ENCODE data around the gene SLC35A2. TPM values are rescaled to one million over a fixed set of nuclear protein-coding genes. Genes with fewer than 3 reads are reported as not detected.

Gene SLC35A2
- 10.5 TPM for total RNA-seq
- polyA plus RNA-seq: 18.9 TPM

DNA sequence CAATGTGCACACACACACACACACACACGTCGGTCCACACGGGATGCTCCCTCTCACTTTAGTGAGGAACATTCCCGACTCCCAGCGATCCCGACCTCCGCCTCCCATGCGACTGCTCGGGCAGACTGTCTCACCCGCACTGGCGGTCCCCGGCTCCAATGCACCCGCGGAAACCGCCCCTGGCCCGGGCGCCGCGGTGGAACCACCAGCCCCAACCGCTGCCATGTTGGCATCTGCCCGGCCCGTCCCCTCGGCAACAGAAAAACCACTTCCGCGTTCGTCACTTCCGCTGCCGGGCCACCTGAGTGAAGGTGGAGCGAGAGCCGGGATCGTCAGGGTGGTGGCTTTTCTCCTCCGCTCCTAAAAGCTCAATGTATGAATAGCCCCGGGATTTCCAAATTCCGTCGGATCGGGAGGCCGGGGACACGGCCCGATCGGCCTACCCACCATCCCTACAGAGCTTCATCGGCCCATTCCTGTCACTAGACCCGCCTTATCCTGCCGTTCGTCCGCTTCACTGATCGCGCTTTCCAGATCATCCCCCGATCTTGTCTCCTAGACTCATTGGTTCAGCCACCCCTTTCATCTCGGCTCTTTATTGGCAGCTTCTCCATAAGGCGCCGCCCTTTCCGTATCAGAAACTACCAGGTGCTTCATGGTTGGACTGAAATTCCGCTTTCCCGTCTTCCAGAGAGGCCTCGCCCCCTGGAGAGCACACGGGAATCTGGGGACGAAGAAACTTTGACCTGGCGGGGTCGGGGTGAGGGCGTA lies at the start of gene SLC35A2:
TSS of gene SLC35A2 (minus strand) at position 235 of the 771 bp plus-strand sequence. CDS start at position 225, 10 bp downstream.
- peak within 1 kb of the TSS; percentile 50 for H3K4me3 ChIP-seq (ENCODE audit: low read depth, low read length)
- no peaks in the 10 kb centered on the region for H3K4me1 ChIP-seq (ENCODE audit: insufficient read depth)
- WGBS: under 1% methylated on average over 60 of the region's 60 CpGs
- DNase-seq (ENCODE audit: extremely low spot score): peak; percentile 40
- H3K36me3 ChIP-seq (ENCODE audit: insufficient read depth): no peaks in the 10 kb centered on the region
- peak within 1 kb of the TSS; percentile 57 for H3K27ac ChIP-seq (ENCODE audit: low read depth)

GRCh38 chrX:48960291-48960690 lies 48.8 kb upstream of the SLC35A2 start:
- Histone ChIP-seq H3K4me1 (ENCODE audit: insufficient read depth) (no peaks in the 10 kb centered on the region), H3K27ac (ENCODE audit: low read depth) (no peak overlapping the region), H3K36me3 (ENCODE audit: insufficient read depth) (no peaks in the 10 kb centered on the region), H3K4me3 (ENCODE audit: low read depth, low read length) (no peak overlapping the region)
- no peak for DNase-seq (ENCODE audit: extremely low spot score)
- 89% methylated on average over 2 of the region's 2 CpGs for WGBS

DNA sequence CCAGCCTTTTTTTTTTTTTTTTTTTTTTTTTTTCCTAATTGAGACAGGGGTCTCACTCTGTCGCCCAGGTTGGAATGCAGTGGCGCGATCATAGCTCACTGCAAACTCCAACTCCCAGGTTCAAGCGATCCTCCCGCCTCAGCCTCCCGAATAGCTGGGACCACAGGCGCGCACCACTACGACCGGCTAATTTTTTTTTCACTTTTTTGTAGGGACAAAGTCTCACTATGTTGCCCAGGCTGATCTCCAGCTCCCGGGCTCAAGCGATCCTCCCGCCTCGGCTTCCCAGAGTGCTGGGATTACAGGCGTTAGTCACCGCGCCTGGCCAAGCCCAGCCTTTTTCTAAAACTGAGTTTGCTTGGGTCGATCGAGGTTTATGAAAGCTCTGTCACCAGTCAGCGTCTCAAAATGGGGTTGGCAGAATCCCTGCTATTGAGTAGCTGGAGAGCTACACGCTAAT lies 47.2 kb upstream of the SLC35A2 start:
- peak overlapping the region; percentile 7 for H3K4me3 ChIP-seq (ENCODE audit: low read depth, low read length)
- no peaks in the 10 kb centered on the region for H3K36me3 ChIP-seq (ENCODE audit: insufficient read depth)
- no peak for DNase-seq (ENCODE audit: extremely low spot score)
- peak overlapping the region; percentile 71 for H3K27ac ChIP-seq (ENCODE audit: low read depth)
- under 1% methylated on average over 21 of the region's 21 CpGs for WGBS
- H3K4me1 ChIP-seq (ENCODE audit: insufficient read depth): no peaks in the 10 kb centered on the region

DNA sequence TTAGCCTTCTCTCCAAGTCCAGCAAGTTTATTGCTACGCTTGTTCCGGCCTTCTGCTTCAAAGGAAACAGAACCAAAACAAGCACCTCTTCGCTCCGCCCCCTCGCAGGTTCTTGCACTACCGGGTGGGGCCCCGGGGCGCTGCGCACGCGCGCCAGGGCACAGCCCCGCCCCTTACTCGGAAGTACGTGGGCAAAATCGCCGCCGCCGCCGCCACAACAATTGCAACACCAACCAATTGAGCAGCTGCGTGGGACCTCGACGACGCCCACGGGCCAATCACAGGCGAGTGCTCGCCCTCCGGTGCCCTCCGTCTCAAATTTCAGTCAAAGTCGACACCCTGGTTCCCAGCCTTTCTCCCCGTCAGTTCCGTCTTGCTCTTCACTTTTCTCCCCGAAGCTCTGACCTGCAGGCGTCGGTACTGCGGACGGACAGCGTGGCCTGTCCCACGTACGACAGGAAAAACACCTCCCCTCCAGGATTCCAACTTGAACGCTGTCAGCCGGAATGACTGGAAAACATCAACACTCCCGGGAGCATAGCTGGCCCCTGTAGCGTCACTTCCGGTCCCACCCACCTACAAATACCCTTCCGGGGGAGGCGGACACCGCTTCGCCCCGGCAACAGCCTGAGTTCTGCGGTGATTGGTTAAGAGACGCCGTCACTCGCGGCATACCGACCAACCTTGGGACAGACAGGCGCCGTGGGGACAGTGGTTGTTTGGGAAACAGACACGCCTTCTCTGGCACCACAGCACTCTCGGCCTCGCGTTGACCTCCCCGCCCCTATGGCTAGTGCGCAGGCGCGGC lies 46.6 kb upstream of the SLC35A2 start:
- under 1% methylated on average over 63 of the region's 66 CpGs for WGBS
- peak overlapping the region; percentile 88 for H3K4me3 ChIP-seq (ENCODE audit: low read depth, low read length)
- no peaks in the 10 kb centered on the region for H3K4me1 ChIP-seq (ENCODE audit: insufficient read depth)
- H3K27ac ChIP-seq (ENCODE audit: low read depth): peak overlapping the region; percentile 89
- DNase-seq (ENCODE audit: extremely low spot score): peak; percentile 93
- H3K36me3 ChIP-seq (ENCODE audit: insufficient read depth): no peaks in the 10 kb centered on the region

GRCh38 chrX:48957477-48957826 lies 46.0 kb upstream of the SLC35A2 start, which contains the start of gene OTUD5:
OTUD5 (minus strand) TSS chrX:48957607; CDS start chrX:48957570, 37 bp downstream.
- DNase-seq (ENCODE audit: extremely low spot score): no peak
- no peaks in the 10 kb centered on the region for H3K4me1 ChIP-seq (ENCODE audit: insufficient read depth)
- peak within 1 kb of the TSS; percentile 89 for H3K27ac ChIP-seq (ENCODE audit: low read depth)
- peak within 1 kb of the TSS; percentile 88 for H3K4me3 ChIP-seq (ENCODE audit: low read depth, low read length)
- WGBS: 1% methylated on average over 50 of the region's 53 CpGs
- no peaks in the 10 kb centered on the region for H3K36me3 ChIP-seq (ENCODE audit: insufficient read depth)

DNA sequence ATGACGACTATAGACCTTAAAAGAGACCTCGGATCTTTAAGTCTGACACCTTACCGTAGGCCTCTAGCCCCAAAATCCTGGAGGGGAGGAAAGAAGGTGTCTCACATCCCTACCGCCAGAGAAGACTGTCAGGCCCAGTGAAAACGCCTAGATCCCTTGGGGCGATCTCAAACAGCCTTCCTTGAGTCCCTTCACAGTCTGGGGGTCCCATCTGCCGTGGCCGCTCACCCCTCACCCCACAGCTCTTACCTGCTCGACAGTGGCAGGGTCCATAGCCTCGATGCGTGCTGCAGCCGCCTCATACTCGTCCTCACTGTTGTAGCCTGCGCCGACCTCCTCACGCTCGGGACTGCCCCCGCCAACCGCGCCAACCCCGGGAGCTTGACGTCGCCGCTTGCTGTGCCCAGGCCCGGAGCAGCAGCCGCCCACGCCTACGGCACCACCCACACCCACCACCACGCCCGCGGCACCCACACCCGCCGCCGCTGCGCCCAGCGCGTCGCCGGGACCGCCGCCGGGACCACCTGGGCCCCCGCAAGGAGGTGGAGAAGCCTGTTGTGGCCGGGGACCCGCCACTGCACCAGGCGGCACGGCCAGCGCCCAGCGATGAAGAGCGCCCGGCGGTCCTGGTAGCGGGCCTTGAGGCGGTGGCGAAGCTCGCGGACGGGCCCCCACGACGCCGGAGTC lies 45.4 kb upstream of the SLC35A2 start:
- H3K4me3 ChIP-seq (ENCODE audit: low read depth, low read length): peak overlapping the region; percentile 88
- H3K4me1 ChIP-seq (ENCODE audit: insufficient read depth): no peaks in the 10 kb centered on the region
- H3K27ac ChIP-seq (ENCODE audit: low read depth): peak overlapping the region; percentile 88
- DNase-seq (ENCODE audit: extremely low spot score): no peak
- 1% methylated on average over 58 of the region's 61 CpGs for WGBS
- no peaks in the 10 kb centered on the region for H3K36me3 ChIP-seq (ENCODE audit: insufficient read depth)

- Histone ChIP-seq H3K27ac (ENCODE audit: low read depth) (no peak overlapping the region), H3K4me1 (ENCODE audit: insufficient read depth) (no peaks in the 10 kb centered on the region)
- 100% methylated on average over 1 of the region's 1 CpG for WGBS
These were observed 37.1 kb upstream of the SLC35A2 start for GRCh38 chrX:48948589-48948988.

DNA sequence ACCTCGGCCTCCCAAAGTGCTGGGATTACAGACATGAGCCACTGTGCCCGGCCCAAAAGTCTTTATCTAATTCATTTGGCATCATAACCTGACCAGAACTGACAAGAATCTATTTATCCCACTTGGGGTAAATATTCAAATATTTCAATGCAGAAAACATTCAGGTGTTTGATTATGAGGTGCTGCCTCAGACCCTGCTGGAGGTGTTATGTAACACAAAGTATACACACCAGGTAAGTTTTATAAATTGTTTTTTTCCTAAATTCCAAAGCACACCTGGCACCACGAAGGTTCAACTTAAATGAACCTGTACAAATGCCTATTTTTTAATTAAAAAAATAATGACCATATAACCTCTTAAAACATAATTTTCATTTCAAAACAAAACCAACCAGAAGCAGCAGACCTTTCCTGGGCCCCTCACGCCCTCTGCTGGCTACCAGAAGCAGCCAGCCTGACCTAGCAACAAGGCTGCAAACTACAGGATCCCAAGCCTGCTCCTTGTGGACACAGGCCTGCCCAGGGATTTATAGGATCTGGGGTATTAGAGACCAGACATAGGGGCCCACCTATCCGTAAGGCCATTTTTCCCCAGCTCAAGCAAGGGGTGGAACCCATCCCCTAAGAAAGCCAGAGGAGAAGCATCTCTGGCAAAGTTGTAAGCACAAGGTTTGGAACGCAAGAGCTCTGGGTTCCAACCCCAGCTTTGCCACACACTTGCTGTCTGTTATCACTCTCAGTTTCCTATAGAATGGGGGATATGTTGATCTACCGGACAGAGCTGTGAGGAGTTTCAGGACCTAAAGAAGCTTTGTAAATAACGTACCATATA lies 34.3 kb upstream of the SLC35A2 start:
- Histone ChIP-seq H3K4me3 (ENCODE audit: low read depth, low read length) (no peak overlapping the region), H3K4me1 (ENCODE audit: insufficient read depth) (no peaks in the 10 kb centered on the region), H3K27ac (ENCODE audit: low read depth) (no peak overlapping the region), H3K36me3 (ENCODE audit: insufficient read depth) (peaks cover 2% of the 10 kb centered on the region)
- 51% methylated on average over 8 of the region's 8 CpGs for WGBS
- no peak for DNase-seq (ENCODE audit: extremely low spot score)

More at GRCh38 chrX:48948589-48948988, 37.1 kb upstream of the SLC35A2 start:
- no peak for DNase-seq (ENCODE audit: extremely low spot score)
- no peak overlapping the region for H3K4me3 ChIP-seq (ENCODE audit: low read depth, low read length)
- peaks cover 2% of the 10 kb centered on the region for H3K36me3 ChIP-seq (ENCODE audit: insufficient read depth)

DNA sequence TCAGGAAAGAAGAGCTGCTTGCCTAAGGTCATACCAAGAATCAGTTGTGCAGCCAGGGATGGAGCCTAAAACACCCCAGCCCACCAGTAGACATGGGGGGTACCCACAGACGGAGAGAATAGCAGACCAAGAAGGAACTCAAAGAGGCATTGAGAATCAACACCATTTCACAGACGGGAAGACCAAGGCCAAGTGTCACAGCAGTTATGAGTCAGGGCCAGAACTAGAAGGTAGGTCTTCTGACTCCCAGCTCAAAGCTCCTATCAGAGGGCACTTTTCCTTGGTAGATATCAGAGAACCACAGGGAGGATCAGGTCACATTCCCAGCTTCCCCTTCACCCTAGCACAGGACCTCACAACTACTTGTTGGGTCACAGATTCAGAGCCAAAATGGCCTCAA lies 31.4 kb upstream of the SLC35A2 start:
- H3K27ac ChIP-seq (ENCODE audit: low read depth): no peak overlapping the region
- no peak for DNase-seq (ENCODE audit: extremely low spot score)
- 93% methylated on average over 2 of the region's 2 CpGs for WGBS
- H3K36me3 ChIP-seq (ENCODE audit: insufficient read depth): peaks cover 2% of the 10 kb centered on the region
- no peaks in the 10 kb centered on the region for H3K4me1 ChIP-seq (ENCODE audit: insufficient read depth)
- H3K4me3 ChIP-seq (ENCODE audit: low read depth, low read length): no peak overlapping the region

DNA sequence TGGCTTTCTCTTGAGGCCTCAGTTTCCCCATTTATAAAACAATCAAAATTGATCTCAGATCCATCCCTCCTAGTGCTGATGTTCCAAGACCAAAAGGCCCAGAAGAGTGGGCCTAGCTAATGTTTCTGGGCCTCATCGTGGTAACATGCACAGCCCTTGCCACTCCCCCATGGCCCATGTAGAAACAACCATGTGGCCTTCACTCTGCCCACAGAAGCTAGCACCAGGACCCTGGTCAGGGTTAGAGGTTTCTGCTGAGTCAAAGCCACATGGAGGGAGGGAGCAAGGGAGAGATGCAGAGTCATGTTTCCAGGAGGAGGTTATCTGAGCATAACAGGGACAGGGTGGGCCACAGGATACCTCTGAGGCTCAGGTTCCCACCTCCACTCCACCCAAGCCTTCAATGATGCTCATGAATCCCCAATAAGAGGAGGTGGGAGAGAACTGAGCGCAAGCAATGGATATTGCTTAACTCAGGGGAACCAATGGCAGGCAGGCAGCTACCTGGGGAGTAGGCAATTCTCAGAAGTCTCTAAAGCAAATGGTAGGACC lies 29.0 kb upstream of the SLC35A2 start:
- H3K27ac ChIP-seq (ENCODE audit: low read depth): no peak overlapping the region
- no peak overlapping the region for H3K4me3 ChIP-seq (ENCODE audit: low read depth, low read length)
- H3K36me3 ChIP-seq (ENCODE audit: insufficient read depth): peaks cover 2% of the 10 kb centered on the region
- 89% methylated on average over 2 of the region's 2 CpGs for WGBS
- H3K4me1 ChIP-seq (ENCODE audit: insufficient read depth): no peaks in the 10 kb centered on the region
- DNase-seq (ENCODE audit: extremely low spot score): no peak

GRCh38 chrX:48939524-48940228 lies 28.2 kb upstream of the SLC35A2 start:
- Histone ChIP-seq H3K4me3 (ENCODE audit: low read depth, low read length) (no peak overlapping the region), H3K4me1 (ENCODE audit: insufficient read depth) (no peaks in the 10 kb centered on the region), H3K36me3 (ENCODE audit: insufficient read depth) (peaks cover 2% of the 10 kb centered on the region), H3K27ac (ENCODE audit: low read depth) (no peak overlapping the region)
- WGBS: 83% methylated on average over 3 of the region's 3 CpGs
- DNase-seq (ENCODE audit: extremely low spot score): no peak

DNA sequence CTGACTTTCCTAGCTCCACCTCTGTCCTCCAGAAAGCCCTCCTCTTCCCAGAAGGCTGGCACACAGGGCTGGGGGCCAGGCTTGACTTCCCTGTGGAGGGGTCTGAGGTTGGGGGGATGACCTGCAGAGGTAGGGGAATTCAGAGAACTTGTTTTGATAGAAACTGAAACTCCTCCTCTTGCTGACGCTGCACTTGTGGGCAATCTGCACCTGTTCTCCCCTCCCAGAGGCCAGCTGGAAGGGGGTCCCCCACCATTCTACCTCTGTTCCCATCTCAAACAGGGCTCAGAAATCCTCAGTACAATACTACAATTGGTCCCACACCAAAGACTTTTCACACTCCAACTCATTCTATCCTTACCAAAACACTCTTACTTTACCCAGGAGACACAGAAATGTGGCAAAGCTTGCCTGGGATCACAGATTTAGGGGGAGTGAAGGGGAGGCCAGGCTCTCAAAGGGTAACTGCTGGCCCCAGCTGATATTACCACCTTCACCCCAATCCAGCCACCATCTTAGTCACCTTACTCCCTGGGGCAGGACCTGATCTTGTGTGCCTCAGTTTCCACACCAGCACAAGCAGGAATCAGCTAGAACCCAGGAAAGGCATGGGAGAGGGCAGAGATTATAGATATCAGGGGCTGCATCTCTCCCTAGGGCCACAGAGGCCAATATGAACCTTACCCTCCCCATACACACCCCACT lies 27.4 kb upstream of the SLC35A2 start:
- DNase-seq (ENCODE audit: extremely low spot score): no peak
- WGBS: 86% methylated on average over 1 of the region's 1 CpG
- no peak overlapping the region for H3K4me3 ChIP-seq (ENCODE audit: low read depth, low read length)
- no peaks in the 10 kb centered on the region for H3K4me1 ChIP-seq (ENCODE audit: insufficient read depth)
- H3K36me3 ChIP-seq (ENCODE audit: insufficient read depth): peaks cover 6% of the 10 kb centered on the region
- H3K27ac ChIP-seq (ENCODE audit: low read depth): no peak overlapping the region
